ENCODE results near the gene LTBP2.

LTBP2 gene

DNA sequence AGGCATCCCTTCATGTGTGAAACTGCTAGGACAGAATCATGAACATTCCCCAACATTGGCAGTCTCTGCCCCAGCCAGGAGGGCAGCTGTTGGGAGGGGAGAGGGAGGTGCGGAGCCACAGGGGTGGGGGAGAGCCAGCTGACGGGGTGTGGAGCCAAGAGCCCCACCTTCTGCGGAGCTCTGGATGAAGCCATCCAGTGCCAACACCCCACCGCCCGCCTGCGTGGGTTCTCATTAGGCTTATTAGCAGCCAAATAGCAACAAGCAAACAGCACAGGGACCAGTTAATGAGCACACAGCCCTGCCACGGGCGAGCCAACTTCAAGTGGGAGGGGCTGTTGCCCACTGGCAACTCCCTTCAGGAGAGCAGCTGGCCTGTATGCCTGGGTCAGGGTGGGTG is 12.1 kb downstream of the LTBP2 start:
- DNase-seq: no peak
- Histone ChIP-seq H3K4me1 (ENCODE audit: low read length) (no peaks in the 10 kb centered on the region), H3K4me2 (ENCODE audit: low read depth, low read length) (no peak overlapping the region), H3F3A (ENCODE audit: insufficient read depth, low read length) (no peaks in the 10 kb centered on the region), H3K4me3 (ENCODE audit: low read length) (no peak overlapping the region), H3K79me2 (ENCODE audit: low read length) (no peaks in the 10 kb centered on the region), H3K9me3 (replicated peaks; ENCODE audit: insufficient read depth, low read length) (no peaks in the 10 kb centered on the region), H4K20me1 (ENCODE audit: insufficient read depth, low read length) (no peaks in the 10 kb centered on the region), H3K36me3 (replicated peaks; ENCODE audit: insufficient read depth, low read length) (no peaks in the 10 kb centered on the region), H3K9ac (ENCODE audit: low read length) (no peak overlapping the region), H2AFZ (ENCODE audit: low read length) (no peak overlapping the region), H3K9me2 (replicated peaks; ENCODE audit: insufficient read depth, low read length) (no peaks in the 10 kb centered on the region), H3K27me3 (replicated peaks; ENCODE audit: insufficient read depth, low read length) (no peaks in the 10 kb centered on the region), H3K27ac (ENCODE audit: low read length) (no peak overlapping the region)
- TF ChIP-seq EZH2phosphoT487 (IDR thresholded peaks at IDR 0.05; ENCODE audit: low read length) (no peak), EZH2 (optimal IDR thresholded peaks at IDR 0.05; ENCODE audit: low read depth, low read length) (no peak)
- TF ChIP-seq, protein P1, sequence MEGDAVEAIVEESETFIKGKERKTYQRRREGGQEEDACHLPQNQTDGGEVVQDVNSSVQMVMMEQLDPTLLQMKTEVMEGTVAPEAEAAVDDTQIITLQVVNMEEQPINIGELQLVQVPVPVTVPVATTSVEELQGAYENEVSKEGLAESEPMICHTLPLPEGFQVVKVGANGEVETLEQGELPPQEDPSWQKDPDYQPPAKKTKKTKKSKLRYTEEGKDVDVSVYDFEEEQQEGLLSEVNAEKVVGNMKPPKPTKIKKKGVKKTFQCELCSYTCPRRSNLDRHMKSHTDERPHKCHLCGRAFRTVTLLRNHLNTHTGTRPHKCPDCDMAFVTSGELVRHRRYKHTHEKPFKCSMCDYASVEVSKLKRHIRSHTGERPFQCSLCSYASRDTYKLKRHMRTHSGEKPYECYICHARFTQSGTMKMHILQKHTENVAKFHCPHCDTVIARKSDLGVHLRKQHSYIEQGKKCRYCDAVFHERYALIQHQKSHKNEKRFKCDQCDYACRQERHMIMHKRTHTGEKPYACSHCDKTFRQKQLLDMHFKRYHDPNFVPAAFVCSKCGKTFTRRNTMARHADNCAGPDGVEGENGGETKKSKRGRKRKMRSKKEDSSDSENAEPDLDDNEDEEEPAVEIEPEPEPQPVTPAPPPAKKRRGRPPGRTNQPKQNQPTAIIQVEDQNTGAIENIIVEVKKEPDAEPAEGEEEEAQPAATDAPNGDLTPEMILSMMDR (IDR thresholded peaks at IDR 0.05; ENCODE audit: low read length): no peak

DNA sequence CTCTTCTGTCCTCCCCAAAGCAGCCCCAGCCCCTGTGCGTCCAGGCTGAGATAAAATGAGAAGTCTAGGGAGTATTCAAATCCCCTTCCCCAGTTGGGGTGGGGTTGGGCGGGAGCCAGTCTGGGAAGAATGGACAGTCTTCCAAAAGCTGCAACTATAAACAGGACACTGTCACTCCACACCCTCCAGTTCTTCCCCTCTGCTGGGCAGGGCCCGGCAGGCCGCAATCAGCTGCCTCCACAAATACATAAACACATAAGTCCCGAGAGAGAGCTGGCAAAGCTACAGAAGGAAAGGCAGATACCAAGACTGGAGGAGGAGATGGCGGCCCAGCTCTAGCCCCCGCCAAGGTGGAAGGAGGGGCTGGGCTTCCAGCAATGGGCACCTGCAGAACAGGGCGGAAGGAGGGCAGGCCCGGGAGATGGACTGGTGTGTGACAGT is 12.7 kb downstream of the LTBP2 start:
- no peak overlapping the region for H3K4me2 ChIP-seq (ENCODE audit: low read depth, low read length)

DNA sequence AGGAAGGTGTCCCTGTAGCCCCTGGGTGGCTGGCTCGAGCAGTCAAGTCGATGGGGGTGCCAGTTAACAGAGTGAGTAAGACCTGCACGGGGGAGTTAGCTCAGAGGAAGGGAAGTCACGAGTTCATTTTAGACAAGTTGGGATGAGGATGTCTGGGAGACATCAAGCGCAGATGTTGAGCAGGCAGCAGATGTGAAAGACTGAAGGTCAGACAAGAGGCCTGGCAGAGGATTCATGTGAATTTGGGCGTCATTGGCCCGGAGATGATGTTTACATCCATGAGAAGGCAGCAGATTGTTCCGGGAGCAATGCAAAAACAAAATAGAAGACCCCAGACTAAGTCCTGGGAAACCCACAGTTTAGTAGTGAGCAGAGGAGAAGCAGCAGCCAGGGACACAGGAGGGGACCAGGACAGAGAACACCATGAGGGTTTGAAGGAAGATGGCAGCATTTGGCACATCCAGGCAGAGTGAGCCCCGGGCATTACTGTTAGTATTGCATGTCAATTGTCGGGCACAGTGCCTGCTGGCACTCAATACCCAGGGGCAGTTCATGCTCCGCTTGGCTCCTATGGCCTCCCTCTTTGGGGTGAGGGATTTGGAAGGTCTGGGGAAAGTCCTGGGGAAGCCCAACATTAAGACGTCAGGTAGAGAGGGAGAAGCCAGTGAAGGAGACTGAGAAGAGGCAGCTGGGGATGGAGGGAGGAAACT is 15.1 kb downstream of the LTBP2 start:
- Histone ChIP-seq H2AFZ (ENCODE audit: low read length) (no peak overlapping the region), H3F3A (ENCODE audit: insufficient read depth, low read length) (no peaks in the 10 kb centered on the region), H3K9me3 (replicated peaks; ENCODE audit: insufficient read depth, low read length) (no peaks in the 10 kb centered on the region), H3K4me2 (ENCODE audit: low read depth, low read length) (no peak overlapping the region), H3K4me3 (ENCODE audit: low read length) (no peak overlapping the region), H3K9ac (ENCODE audit: low read length) (no peak overlapping the region), H3K27me3 (replicated peaks; ENCODE audit: insufficient read depth, low read length) (no peaks in the 10 kb centered on the region), H3K4me1 (ENCODE audit: low read length) (no peaks in the 10 kb centered on the region), H3K79me2 (ENCODE audit: low read length) (no peaks in the 10 kb centered on the region), H3K36me3 (replicated peaks; ENCODE audit: insufficient read depth, low read length) (no peaks in the 10 kb centered on the region), H3K9me2 (replicated peaks; ENCODE audit: insufficient read depth, low read length) (no peaks in the 10 kb centered on the region), H3K27ac (ENCODE audit: low read length) (no peak overlapping the region), H4K20me1 (ENCODE audit: insufficient read depth, low read length) (no peaks in the 10 kb centered on the region)
- no peak for DNase-seq
- TF ChIP-seq, protein P1 (IDR thresholded peaks at IDR 0.05; ENCODE audit: low read length): no peak
- TF ChIP-seq EZH2 (optimal IDR thresholded peaks at IDR 0.05; ENCODE audit: low read depth, low read length) (no peak), EZH2phosphoT487 (IDR thresholded peaks at IDR 0.05; ENCODE audit: low read length) (no peak)

More for the DNA sequence above, 12.7 kb downstream of the LTBP2 start:
- Histone ChIP-seq H3K79me2 (ENCODE audit: low read length) (no peaks in the 10 kb centered on the region), H3K27ac (ENCODE audit: low read length) (no peak overlapping the region), H3F3A (ENCODE audit: insufficient read depth, low read length) (no peaks in the 10 kb centered on the region), H3K9ac (ENCODE audit: low read length) (no peak overlapping the region), H3K9me3 (replicated peaks; ENCODE audit: insufficient read depth, low read length) (no peaks in the 10 kb centered on the region), H3K9me2 (replicated peaks; ENCODE audit: insufficient read depth, low read length) (no peaks in the 10 kb centered on the region), H2AFZ (ENCODE audit: low read length) (no peak overlapping the region), H3K4me1 (ENCODE audit: low read length) (no peaks in the 10 kb centered on the region), H4K20me1 (ENCODE audit: insufficient read depth, low read length) (no peaks in the 10 kb centered on the region), H3K4me3 (ENCODE audit: low read length) (no peak overlapping the region), H3K27me3 (replicated peaks; ENCODE audit: insufficient read depth, low read length) (no peaks in the 10 kb centered on the region), H3K36me3 (replicated peaks; ENCODE audit: insufficient read depth, low read length) (no peaks in the 10 kb centered on the region)
- DNase-seq: no peak
- TF ChIP-seq, protein P1 (IDR thresholded peaks at IDR 0.05; ENCODE audit: low read length): no peak
- no peak for TF ChIP-seq EZH2phosphoT487 (IDR thresholded peaks at IDR 0.05; ENCODE audit: low read length)
- TF ChIP-seq EZH2 (optimal IDR thresholded peaks at IDR 0.05; ENCODE audit: low read depth, low read length): no peak

Data from MM.1S (cell line).